ENCODE data around the gene CPSF6.

- no peak for TF ChIP-seq EZH2 (IDR thresholded peaks at IDR 0.05; ENCODE audit: borderline replicate concordance, low read depth, low read length, poor library complexity, severe bottlenecking)
- TF ChIP-seq, protein P1, sequence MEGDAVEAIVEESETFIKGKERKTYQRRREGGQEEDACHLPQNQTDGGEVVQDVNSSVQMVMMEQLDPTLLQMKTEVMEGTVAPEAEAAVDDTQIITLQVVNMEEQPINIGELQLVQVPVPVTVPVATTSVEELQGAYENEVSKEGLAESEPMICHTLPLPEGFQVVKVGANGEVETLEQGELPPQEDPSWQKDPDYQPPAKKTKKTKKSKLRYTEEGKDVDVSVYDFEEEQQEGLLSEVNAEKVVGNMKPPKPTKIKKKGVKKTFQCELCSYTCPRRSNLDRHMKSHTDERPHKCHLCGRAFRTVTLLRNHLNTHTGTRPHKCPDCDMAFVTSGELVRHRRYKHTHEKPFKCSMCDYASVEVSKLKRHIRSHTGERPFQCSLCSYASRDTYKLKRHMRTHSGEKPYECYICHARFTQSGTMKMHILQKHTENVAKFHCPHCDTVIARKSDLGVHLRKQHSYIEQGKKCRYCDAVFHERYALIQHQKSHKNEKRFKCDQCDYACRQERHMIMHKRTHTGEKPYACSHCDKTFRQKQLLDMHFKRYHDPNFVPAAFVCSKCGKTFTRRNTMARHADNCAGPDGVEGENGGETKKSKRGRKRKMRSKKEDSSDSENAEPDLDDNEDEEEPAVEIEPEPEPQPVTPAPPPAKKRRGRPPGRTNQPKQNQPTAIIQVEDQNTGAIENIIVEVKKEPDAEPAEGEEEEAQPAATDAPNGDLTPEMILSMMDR (conservative IDR thresholded peaks at IDR 0.05; ENCODE audit: low read depth, low read length) = no peak
Observed at GRCh38 chr12:69211160-69211559, 28.2 kb upstream of the CPSF6 start.
